GM21528 (cell line): ENCODE results near the gene MAP3K5.

Experiments used
- ATAC-seq: cut with Tn5 transposase; IDR thresholded peaks from one replicate; pipeline ENCODE4 v1.9.1; 2021; ENCODE audit warnings: mild to moderate bottlenecking, moderate library complexity; ENCODE audit not compliant: unreplicated experiment, low FRiP score

Gene MAP3K5

DNA sequence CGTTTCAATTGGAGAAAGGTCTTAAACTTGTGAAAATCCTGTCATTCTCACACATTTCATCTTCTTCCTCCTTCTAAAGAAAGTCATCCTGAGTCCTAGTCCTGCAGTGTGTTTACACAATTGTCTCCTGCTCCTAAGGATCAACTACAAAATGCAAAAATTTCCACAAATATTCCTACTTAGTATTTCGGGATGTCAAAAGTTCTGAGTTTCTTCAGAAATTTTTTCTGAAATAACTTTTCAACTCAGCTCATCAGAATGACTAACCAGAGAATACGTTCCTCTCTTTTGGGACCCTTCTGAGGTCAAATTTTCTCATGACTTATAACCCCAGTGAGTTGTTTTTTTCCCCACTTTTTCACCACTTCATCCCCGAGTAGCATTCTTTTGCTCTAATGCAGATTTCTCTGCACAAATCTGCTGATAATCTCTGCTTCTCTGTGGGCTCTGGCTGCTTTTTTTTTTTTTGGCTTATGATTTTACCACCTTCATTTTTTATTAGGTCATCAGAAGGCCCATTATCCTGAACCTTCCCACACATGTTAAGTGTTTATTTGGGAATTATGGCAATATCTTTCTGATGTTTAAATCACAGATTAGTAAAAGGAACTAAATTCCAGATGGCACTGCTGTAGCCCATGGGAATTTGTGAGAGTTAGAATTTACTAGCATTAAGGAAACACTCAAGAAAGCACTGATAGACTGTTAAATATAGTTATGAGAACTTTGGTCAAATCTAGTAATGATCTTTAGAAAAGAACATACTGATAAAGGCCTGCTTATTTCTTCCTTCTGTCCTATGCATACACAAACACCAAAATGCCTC lies 41.4 kb downstream of the MAP3K5 start:
- peak; percentile 33 for ATAC-seq

GRCh38 chr6:136749359-136749997 lies 42.8 kb downstream of the MAP3K5 start:
- no peak for ATAC-seq

DNA sequence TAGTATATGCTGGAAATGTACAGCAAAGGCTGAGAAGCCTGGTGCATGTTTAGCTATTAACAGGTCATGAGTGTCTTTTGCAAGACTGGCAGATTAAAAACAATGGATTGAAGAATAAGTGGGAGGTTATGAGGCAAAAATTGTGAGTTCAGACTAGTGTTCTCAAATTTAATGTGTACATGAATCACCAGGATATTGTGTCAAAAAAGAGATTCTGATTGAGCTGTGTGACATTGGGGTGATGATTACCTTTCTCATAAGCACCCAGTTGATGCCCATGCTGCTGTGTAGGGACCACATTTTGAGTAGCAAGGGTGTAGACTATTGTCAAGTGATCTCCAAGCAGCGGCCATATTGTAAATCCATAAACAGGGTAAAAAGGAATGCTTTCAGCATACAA lies 44.8 kb downstream of the MAP3K5 start:
- no peak for ATAC-seq

DNA sequence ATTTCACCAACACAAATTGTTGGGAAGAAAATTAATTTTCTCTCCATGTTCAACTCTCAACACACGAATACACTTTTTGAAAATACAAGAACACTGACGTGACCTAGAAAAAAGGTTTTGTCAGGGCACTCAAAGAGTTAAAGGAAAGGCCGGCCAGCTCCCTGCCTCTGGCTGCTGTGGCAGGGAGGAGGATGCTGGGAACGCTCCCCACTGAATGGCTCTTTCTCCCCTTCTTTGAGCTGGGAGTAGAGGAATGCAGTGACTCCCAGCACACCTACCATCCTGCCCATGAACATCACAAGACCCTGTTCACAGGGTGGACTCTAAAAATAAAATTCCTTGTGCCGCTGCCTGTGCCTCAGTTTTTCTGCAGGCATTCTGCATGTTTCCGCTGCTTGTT lies 47.0 kb downstream of the MAP3K5 start:
- no peak for ATAC-seq

GRCh38 chr6:136744889-136745288 lies 47.4 kb downstream of the MAP3K5 start:
- ATAC-seq: no peak

DNA sequence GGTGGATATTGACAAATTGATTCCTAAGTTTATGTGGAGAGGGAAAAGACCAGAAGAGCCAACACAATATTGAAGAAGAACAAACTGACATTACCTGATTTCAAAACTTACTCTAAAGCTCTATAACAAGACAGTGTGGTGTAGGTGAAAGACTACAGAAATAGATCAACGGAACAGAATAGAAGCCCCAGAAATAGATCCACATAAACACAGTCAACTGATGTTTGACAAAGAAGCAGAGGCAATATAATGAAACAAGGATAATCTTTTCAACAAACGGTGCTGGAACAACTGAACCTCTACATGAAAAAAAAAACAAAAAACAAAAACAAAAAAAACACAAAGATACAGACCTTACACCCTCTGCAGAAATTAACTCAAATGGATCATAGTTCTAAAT lies 50.2 kb downstream of the MAP3K5 start:
- no peak for ATAC-seq

- ATAC-seq: no peak
Observed at GRCh38 chr6:136740050-136740974, 52.0 kb downstream of the MAP3K5 start.

DNA sequence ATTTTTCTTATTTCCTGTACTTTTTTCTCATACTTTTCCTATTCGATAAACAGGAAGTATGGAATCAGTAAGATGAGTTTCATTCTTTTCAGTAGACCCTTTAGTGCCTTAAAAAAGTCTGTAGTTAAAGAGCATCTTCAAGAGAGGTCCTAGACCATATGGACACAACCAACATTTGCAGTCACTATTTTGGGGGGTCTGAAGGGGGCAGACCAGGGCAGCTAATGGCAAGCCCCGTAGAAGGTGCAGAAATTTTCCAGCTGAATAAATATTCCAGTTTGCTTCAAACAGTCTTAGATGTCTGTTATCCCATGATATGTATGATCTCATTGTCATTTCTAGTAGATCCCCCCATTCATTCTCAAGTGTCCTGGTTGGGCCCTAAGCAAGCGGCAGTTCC lies 52.8 kb downstream of the MAP3K5 start:
- no peak for ATAC-seq

DNA sequence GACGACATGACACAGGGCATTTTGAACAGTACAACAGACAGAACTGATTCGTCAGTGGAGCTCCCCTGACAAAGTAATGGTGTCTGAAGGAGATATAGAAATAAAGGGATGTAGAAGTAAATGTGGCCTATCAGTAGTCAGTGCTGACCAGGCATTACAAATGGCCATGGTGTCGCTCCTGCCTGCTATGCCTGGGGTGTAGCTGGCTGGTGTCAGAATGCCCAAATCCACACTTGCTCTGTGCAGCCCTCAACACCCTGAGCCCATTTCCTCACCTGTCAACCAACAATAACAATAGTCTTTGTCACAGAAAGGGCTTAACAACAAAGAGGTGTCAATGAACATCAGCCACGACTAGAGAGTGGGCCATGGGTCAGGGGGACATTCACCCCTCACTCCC lies 53.2 kb downstream of the MAP3K5 start:
- ATAC-seq: no peak

DNA sequence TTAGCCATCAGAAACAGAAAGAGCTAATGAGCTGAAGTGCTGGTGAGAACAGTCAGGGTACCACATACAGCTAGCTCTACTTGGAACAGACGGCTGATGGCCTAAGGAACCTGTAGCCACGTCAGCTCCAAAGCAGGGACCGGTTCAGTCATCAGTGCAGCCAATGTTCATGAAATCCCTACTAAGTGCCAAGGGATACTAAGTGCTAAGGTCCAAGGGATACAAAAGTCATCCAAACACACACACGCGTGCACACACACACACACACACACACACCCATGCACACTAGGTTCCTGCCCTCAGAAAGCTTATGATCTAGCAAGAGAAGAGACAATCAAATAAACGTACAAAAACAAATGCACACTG lies 53.6 kb downstream of the MAP3K5 start:
- no peak for ATAC-seq

DNA sequence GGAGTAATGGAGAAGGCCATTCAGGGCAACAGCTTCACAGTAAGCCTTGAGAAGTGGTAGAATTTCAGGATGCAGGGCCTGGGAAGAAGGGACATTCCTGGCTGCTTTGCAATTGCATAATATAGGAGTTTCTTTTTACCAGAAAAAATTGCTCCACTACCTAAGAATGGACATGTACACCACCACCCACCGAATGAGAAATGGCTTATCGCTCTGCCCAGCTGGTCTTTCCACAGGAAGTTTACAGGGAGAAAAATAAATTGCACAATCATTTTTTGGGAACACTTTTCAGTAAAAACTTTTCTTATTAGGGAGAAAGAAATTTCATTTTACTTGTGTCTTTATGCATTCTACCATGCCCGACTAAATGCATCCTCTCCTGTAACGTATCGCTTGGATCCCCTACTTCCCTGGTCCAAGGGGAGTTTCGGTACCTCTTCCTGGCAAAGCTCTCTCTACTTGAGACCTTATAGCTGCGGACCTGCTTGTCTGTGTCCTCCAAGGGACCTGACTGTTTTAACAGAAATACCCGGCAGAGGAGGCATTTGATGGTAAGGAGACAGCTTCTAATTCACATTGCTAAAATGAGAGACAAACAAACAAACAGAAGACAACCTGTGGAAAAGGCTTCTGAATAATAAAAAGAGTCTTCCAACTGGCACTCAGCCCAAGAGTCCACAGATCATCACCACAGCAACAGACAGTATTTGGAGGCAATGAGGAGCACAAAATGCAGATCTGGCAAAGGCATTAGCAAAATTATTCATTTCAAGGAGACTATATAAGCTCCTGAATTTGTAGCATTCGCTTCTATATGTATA lies 54.2 kb downstream of the MAP3K5 start:
- ATAC-seq: no peak

GRCh38 chr6:136737374-136737844 lies 54.9 kb downstream of the MAP3K5 start:
- ATAC-seq: no peak

- ATAC-seq: no peak
Observed at GRCh38 chr6:136736281-136736960, 55.9 kb downstream of the MAP3K5 start.

GRCh38 chr6:136734977-136735376 lies 57.3 kb downstream of the MAP3K5 start:
- no peak for ATAC-seq

DNA sequence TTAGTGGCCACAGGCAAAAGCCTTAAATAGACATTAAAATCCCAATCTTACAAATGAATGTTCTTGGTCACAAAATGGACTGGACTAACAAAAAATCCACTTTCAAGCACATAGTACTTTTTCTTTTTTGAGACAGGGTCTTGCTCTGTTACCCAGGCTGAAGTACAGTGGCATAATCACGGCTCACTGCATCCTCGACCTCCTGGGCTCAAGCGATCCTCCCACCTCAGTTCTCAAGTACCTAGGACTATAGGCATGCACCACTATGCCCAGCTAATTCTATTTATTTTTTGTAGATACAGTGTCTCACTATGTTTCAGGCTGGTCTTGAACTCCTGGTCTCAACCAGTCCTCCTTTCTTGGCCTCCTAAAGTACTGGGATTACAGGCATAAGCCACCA lies 59.4 kb downstream of the MAP3K5 start:
- no peak for ATAC-seq

DNA sequence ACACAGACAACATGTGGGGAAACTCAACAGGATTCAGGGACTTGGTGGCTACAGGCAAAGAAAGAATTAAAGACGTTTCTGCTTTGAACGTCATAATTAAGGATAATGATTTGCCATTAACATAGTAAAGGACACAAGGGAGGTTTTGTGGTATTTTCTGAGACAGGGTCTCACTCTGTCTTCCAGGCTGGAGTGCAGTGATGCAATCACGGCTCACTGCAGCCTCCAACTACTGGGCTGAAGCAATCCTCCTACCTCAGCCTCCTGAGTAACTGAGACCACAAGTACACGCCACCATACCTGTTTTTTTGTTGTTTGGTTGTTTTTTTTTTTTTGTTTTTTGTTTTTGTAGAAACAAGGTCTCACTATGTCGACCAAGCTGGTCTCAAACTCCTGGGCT lies 62.4 kb downstream of the MAP3K5 start:
- no peak for ATAC-seq

DNA sequence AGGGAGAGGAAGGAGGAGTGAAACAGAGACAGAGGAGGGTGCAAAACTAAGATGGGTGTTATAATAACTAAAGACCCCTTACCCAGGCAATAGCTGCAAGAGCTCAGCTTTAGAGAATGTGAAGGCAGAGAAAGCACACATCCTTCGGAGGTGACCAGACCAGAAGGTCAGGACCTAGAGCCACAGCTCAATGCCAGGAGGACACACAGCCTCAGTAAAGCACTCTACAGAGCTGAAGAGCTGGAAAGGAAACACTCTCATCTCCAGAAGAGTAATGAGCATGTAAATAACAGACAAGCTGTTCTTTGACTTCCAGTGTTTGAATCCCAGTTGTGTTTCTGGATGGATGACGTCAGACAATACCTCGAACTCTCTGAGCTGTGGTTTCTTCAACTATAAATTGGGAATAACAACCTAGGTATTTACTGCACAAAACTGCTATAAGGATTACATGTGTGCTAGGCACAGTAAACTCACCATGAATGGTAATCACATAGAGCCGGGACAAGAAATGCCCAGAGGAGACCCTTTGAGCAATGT lies 63.2 kb downstream of the MAP3K5 start:
- no peak for ATAC-seq

DNA sequence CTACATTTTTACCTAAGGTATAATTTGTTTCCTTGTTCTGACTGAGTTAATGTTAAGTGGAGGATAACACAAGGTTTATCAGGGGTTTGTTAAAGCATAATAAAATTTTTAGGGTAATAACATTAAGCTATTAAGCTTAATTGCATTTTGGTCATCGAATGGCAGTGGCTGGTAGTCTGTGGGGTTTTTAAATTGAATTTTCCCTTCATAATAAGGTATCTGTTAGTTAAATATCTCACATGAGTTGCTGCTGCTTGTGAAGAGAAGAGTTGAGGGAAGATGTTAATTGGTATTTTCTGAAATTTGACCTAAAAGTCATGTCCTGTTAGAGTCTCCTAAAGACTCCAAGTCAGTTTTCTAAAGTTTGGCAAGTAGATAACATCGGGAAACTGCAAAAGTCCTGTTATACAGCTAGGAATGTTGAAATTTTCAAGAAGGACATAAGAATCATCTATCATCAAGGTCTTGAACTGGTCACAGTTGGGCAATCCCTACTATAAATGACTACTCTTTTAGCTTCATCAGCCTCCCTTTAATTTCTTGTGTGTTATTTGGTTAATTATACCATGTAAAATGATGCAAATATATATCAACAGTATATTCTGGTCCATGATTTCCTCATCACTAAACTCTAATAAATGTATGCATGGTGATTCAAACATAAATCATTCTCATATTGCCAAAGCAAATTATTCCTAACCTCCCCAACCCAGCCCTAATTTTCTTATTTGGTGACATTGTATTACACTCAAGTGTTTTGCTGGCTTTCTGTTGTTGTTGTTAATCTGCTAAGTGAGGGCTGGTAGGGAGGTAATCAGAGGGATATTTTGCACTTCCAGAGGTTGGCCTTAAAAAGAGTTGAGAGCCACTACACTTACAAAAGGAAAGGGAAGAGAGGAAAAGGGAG lies 64.0 kb downstream of the MAP3K5 start:
- ATAC-seq: no peak
